Kidney (tissue), 14 donors: ENCODE results near the gene SH3PXD2B. TPM values are rescaled to one million over a fixed set of nuclear protein-coding genes. Genes with fewer than 3 reads are reported as not detected.
A peak's percentile ranks its signal among the peaks of the same experiment; 100 is the strongest.

Experiments
- DNase-seq, 5 donors: peaks; one replicate each; pipeline ENCODE4 v3.0.0-alpha.2; 2013 to 2020
- FAIRE-seq: peaks from 2 replicates; lab custom pipeline; 2012; peaks lifted over from hg19 to GRCh38; lab: Jason Lieb, UNC
- H3K27ac ChIP-seq, 2 donors: one replicate each; pipeline ENCODE4 v1.7.0; 2013; ENCODE audit warnings: low read depth in 2 of 2, low read length in 2 of 2, inconsistent platforms in 1 of 2
- H3K27me3 ChIP-seq: one replicate; pipeline ENCODE4 v1.7.1; 2013; ENCODE audit warnings: low read length, inconsistent platforms; ENCODE audit not compliant: control insufficient read depth, insufficient read depth
- H3K36me3 ChIP-seq, 3 donors: one replicate each; pipeline versions ENCODE4 v1.7.0 to v1.7.1; 2013; ENCODE audit warnings: low read length in 3 of 3, control low read depth in 1 of 3, inconsistent platforms in 1 of 3; ENCODE audit not compliant: insufficient read depth in 3 of 3, control insufficient read depth in 2 of 3
- H3K4me1 ChIP-seq, 3 donors: one replicate each; pipeline versions ENCODE4 v1.7.0 to v1.7.1; 2013; ENCODE audit warnings: low read length in 3 of 3, inconsistent platforms in 1 of 3, low read depth in 1 of 3; ENCODE audit not compliant: control insufficient read depth in 2 of 3, insufficient read depth in 2 of 3
- H3K4me3 ChIP-seq, 3 donors: one replicate each; pipeline versions ENCODE4 v1.7.0 to v1.8.1; 2013; ENCODE audit warnings: low read length in 3 of 3, control low read depth in 1 of 3, inconsistent platforms in 1 of 3
- H3K9ac ChIP-seq, 3 donors: one replicate each; pipeline versions ENCODE4 v1.7.0 to v1.7.1; 2013; ENCODE audit warnings: low read length in 3 of 3, control low read depth in 1 of 3, inconsistent platforms in 1 of 3
- H3K9me3 ChIP-seq, 3 donors: one replicate each; pipeline versions ENCODE4 v1.7.0 to v1.7.1; 2013; ENCODE audit warnings: low read length in 3 of 3, control low read depth in 1 of 3, inconsistent platforms in 1 of 3; ENCODE audit not compliant: control insufficient read depth in 2 of 3, insufficient read depth in 1 of 3
- CTCF ChIP-seq: IDR thresholded peaks from 3 replicates; pipeline ENCODE4 v1.5.1; 2012; ENCODE audit warnings: mild to moderate bottlenecking, moderate library complexity, borderline replicate concordance; ENCODE audit not compliant: insufficient read depth; ENCODE audit errors: extremely low read depth
- intact Hi-C: fragments of 100-400 bp; cut with DNase I; formaldehyde crosslinking; loops from one replicate; pipeline ENCODE4 v1.11.1; 2022
- polyA plus RNA-seq: library from polyadenylated mRNA; stranded (reverse); fragments of 350-450 nt; fragmentation: Illumina TruSeq; extraction: RNeasy Lipid Tissue Mini Kit (QIAGEN cat#74804); gene quantifications from one replicate; pipeline ENCODE4 v1.2.3, GENCODE V29; 2014; ENCODE audit warnings: low read depth, low replicate concordance; ENCODE audit not compliant: insufficient read depth
- total RNA-seq: library from RNA; stranded (reverse); fragmentation: NEBNext Ultra II Directional; extraction: Animal tissue kit (Norgen Biotek cat#: 25700); gene quantifications from one replicate; pipeline ENCODE4 v1.2.1, GENCODE V29; 2021
- donor health status: control.
- donor health status: control.
- donor health status: control.
- donor health status: control.
- donor health status: control.
- donor health status: DM: yes; HTN: yes; CAD: no.
- donor health status: Normal renal cell carcinoma (clear cell type).

Gene SH3PXD2B
- total and polyA plus RNA-seq, 2 donors from 2014 or later, result 3.1 to 22.8 TPM

DNA sequence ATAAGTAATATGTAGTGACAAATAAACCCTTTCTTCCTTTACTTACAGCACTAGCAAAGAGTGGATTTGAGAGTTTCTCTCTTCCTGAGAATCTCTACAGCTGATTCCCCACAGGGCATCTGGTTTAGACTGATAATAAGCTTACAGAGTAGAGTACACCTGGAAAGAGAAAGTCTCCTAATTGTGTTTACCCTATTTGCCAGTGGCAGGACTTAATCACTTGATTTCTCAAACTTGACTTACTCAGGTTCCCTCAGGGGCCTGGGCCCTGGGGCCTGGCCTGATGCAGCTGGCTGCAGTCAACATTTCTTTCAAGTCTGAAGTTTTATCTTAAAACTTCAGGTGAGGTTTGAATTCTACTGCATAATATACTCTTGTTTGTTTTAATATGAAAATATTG lies 132.7 kb downstream of the SH3PXD2B start:
- Histone ChIP-seq H3K27ac (no peak overlapping the region), H3K4me1 (peaks cover 0 to 2% (median 0%) of the 10 kb centered on the region in 3 donors), H3K9ac (no peak overlapping the region), H3K36me3 (no peaks in the 10 kb centered on the region), H3K4me3 (no peak overlapping the region), H3K27me3 (no peaks in the 10 kb centered on the region), H3K9me3 (no peaks in the 10 kb centered on the region)
- DNase-seq (peak in 1 of 5 donors; percentile 19), FAIRE-seq (no peak)
- TF ChIP-seq CTCF, result no peak
- intact Hi-C loops, result no loop called here

DNA sequence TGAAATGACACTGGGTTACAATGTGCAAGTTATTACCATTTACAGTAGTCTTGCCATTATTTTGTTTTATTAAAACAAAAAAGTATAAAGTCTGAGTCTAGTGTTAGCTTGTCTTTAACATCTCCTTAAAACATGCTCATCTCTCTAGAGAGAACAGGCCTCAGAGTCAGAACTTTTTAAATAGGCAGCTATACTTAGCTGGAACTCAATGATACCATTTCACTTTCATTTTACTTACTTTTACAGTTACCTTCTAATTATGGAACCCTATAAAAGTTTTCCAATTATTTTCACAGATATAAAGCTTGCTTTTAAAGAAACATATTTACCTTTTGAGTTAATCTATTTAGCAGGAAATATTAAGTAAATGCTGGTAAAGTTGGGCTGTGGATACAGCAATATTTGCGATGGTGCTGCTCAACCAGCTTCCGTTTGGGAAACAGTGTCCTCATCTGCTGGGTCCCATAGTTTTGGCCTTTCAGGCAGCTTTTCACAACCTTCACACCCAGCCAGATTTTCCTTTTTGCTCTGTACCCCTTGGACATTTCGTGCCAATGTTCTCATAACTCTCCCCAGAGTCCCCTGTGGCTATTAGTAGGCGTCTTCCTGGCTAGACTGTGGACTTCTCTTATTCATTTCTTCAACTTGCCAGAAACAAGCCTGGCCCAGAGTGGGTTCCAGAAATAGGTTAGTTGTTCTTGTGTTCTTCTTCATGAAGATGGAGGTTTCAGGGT lies 134.4 kb downstream of the SH3PXD2B start:
- no peak for TF ChIP-seq CTCF
- DNase-seq (no peak), FAIRE-seq (no peak)
- no peaks in the 10 kb centered on the region for H3K36me3 ChIP-seq
- no peaks in the 10 kb centered on the region for H3K9me3 ChIP-seq
- H3K27ac ChIP-seq, result no peak overlapping the region
- H3K4me1 ChIP-seq, result peaks cover 0 to 2% (median 0%) of the 10 kb centered on the region in 3 donors
- no peak overlapping the region for H3K4me3 ChIP-seq
- intact Hi-C loops, result no loop called here
- no peaks in the 10 kb centered on the region for H3K27me3 ChIP-seq
- no peak overlapping the region for H3K9ac ChIP-seq

GRCh38 chr5:172315587-172316493 lies 138.5 kb downstream of the SH3PXD2B start:
- intact Hi-C loops, result no loop called here
- DNase-seq (no peak), FAIRE-seq (no peak)
- no peak overlapping the region for H3K27ac ChIP-seq
- H3K9me3 ChIP-seq, result no peaks in the 10 kb centered on the region
- no peaks in the 10 kb centered on the region for H3K27me3 ChIP-seq
- no peaks in the 10 kb centered on the region for H3K36me3 ChIP-seq
- H3K9ac ChIP-seq, result no peak overlapping the region
- H3K4me1 ChIP-seq, result no peaks in the 10 kb centered on the region
- TF ChIP-seq CTCF, result no peak
- no peak overlapping the region for H3K4me3 ChIP-seq
